Stimulated activated effector memory CD8-positive, alpha-beta T cell treated with anti-CD3 and anti-CD28 coated beads, Interleukin-12 subunit alpha, Interleukin-12 subunit beta, amount 100 ng/mL, for 72 hours (primary cell): Measurements from ENCODE around the gene CRMP1.

Source experiments
- ATAC-seq: fragments of 150-1000 bp; cut with Tn5 transposase; 2 replicates; pipeline ENCODE4 v1.10.0; 2021
- DNase-seq, 2 donors: peaks; one replicate each; pipeline ENCODE4 v3.0.0; 2021 to 2022; ENCODE audit warnings: low spot score in 2 of 2
- H3K27ac Mint-ChIP-seq: one replicate; pipeline ENCODE4 v1.8.0; 2022; ENCODE audit warnings: mild to moderate bottlenecking, mixed read lengths
- H3K36me3 Mint-ChIP-seq: one replicate; pipeline ENCODE4 v1.8.0; 2022; ENCODE audit warnings: mild to moderate bottlenecking, mixed read lengths
- H3K4me1 Mint-ChIP-seq: one replicate; pipeline ENCODE4 v1.8.0; 2022; ENCODE audit warnings: mixed read lengths
- H3K4me3 Mint-ChIP-seq: one replicate; pipeline ENCODE4 v1.8.0; 2022; ENCODE audit warnings: mild to moderate bottlenecking, mixed read lengths
- H3K9me3 Mint-ChIP-seq: one replicate; pipeline ENCODE4 v1.8.0; 2022; ENCODE audit warnings: mixed read lengths

The CRMP1 gene

GRCh38 chr4:5924461-5925125 lies 31.7 kb upstream of the CRMP1 start:
- Mint-ChIP-seq H3K4me3 (no peak overlapping the region), H3K9me3 (no peaks in the 10 kb centered on the region), H3K36me3 (no peaks in the 10 kb centered on the region), H3K27ac (no peak overlapping the region), H3K4me1 (peaks cover 7% of the 10 kb centered on the region)
- DNase-seq, result no peak
- ATAC-seq, result no peak

GRCh38 chr4:5923376-5923775 lies 30.5 kb upstream of the CRMP1 start:
- Mint-ChIP-seq H3K27ac (no peak overlapping the region), H3K4me3 (no peak overlapping the region), H3K4me1 (peaks cover 7% of the 10 kb centered on the region), H3K9me3 (no peaks in the 10 kb centered on the region), H3K36me3 (no peaks in the 10 kb centered on the region)
- no peak for ATAC-seq
- no peak for DNase-seq

- Mint-ChIP-seq H3K4me3 (no peak overlapping the region), H3K4me1 (peaks cover 7% of the 10 kb centered on the region), H3K27ac (no peak overlapping the region), H3K9me3 (no peaks in the 10 kb centered on the region), H3K36me3 (no peaks in the 10 kb centered on the region)
- ATAC-seq (no peak), DNase-seq (no peak)
Measured at GRCh38 chr4:5922556-5922955, 29.7 kb upstream of the CRMP1 start.

GRCh38 chr4:5921981-5922380 lies 29.1 kb upstream of the CRMP1 start:
- no peak overlapping the region for H3K4me3 Mint-ChIP-seq
- no peaks in the 10 kb centered on the region for H3K9me3 Mint-ChIP-seq
- DNase-seq (no peak), ATAC-seq (no peak)
- peaks cover 7% of the 10 kb centered on the region for H3K4me1 Mint-ChIP-seq
- H3K36me3 Mint-ChIP-seq, result no peaks in the 10 kb centered on the region
- no peak overlapping the region for H3K27ac Mint-ChIP-seq

GRCh38 chr4:5921101-5921980 lies 28.5 kb upstream of the CRMP1 start:
- Mint-ChIP-seq H3K4me1 (peaks cover 7% of the 10 kb centered on the region), H3K9me3 (no peaks in the 10 kb centered on the region), H3K4me3 (no peak overlapping the region), H3K36me3 (no peaks in the 10 kb centered on the region), H3K27ac (no peak overlapping the region)
- DNase-seq (no peak), ATAC-seq (no peak)

- H3K9me3 Mint-ChIP-seq, result no peaks in the 10 kb centered on the region
- H3K36me3 Mint-ChIP-seq, result no peaks in the 10 kb centered on the region
- no peak for DNase-seq
- no peak overlapping the region for H3K4me3 Mint-ChIP-seq
- H3K4me1 Mint-ChIP-seq, result peaks cover 7% of the 10 kb centered on the region
- no peak for ATAC-seq
- H3K27ac Mint-ChIP-seq, result no peak overlapping the region
Measured at GRCh38 chr4:5919571-5919970, 26.7 kb upstream of the CRMP1 start.

GRCh38 chr4:5919044-5919443 lies 26.2 kb upstream of the CRMP1 start:
- Mint-ChIP-seq H3K4me3 (no peak overlapping the region), H3K27ac (no peak overlapping the region), H3K36me3 (no peaks in the 10 kb centered on the region), H3K4me1 (peaks cover 7% of the 10 kb centered on the region), H3K9me3 (no peaks in the 10 kb centered on the region)
- ATAC-seq (no peak), DNase-seq (no peak)

GRCh38 chr4:5918331-5918985 lies 25.6 kb upstream of the CRMP1 start:
- DNase-seq, result no peak
- no peak overlapping the region for H3K27ac Mint-ChIP-seq
- ATAC-seq, result no peak
- no peaks in the 10 kb centered on the region for H3K36me3 Mint-ChIP-seq
- H3K4me1 Mint-ChIP-seq, result peaks cover 7% of the 10 kb centered on the region
- no peak overlapping the region for H3K4me3 Mint-ChIP-seq
- H3K9me3 Mint-ChIP-seq, result no peaks in the 10 kb centered on the region

- DNase-seq (no peak), ATAC-seq (no peak)
- Mint-ChIP-seq H3K4me1 (peaks cover 7% of the 10 kb centered on the region), H3K36me3 (no peaks in the 10 kb centered on the region), H3K27ac (no peak overlapping the region), H3K9me3 (no peaks in the 10 kb centered on the region), H3K4me3 (no peak overlapping the region)
Measured at GRCh38 chr4:5917672-5918071, 24.8 kb upstream of the CRMP1 start.

GRCh38 chr4:5916229-5916628 lies 23.3 kb upstream of the CRMP1 start:
- no peak for DNase-seq
- no peaks in the 10 kb centered on the region for H3K9me3 Mint-ChIP-seq
- no peaks in the 10 kb centered on the region for H3K36me3 Mint-ChIP-seq
- no peak overlapping the region for H3K4me3 Mint-ChIP-seq
- no peak for ATAC-seq
- H3K27ac Mint-ChIP-seq, result no peak overlapping the region
- peaks cover 3% of the 10 kb centered on the region for H3K4me1 Mint-ChIP-seq

- H3K9me3 Mint-ChIP-seq, result peaks cover 6% of the 10 kb centered on the region
- H3K4me1 Mint-ChIP-seq, result no peaks in the 10 kb centered on the region
- H3K4me3 Mint-ChIP-seq, result no peak overlapping the region
- DNase-seq, result no peak
- H3K36me3 Mint-ChIP-seq, result no peaks in the 10 kb centered on the region
- ATAC-seq, result no peak
- H3K27ac Mint-ChIP-seq, result no peak overlapping the region
Measured at GRCh38 chr4:5913454-5913853, 20.6 kb upstream of the CRMP1 start.

GRCh38 chr4:5912614-5913019 lies 19.7 kb upstream of the CRMP1 start:
- peaks cover 10% of the 10 kb centered on the region for H3K9me3 Mint-ChIP-seq
- no peaks in the 10 kb centered on the region for H3K4me1 Mint-ChIP-seq
- H3K27ac Mint-ChIP-seq, result no peak overlapping the region
- H3K36me3 Mint-ChIP-seq, result no peaks in the 10 kb centered on the region
- no peak for ATAC-seq
- H3K4me3 Mint-ChIP-seq, result no peak overlapping the region
- no peak for DNase-seq

GRCh38 chr4:5908876-5909427 lies 16.1 kb upstream of the CRMP1 start:
- no peak for DNase-seq
- Mint-ChIP-seq H3K4me1 (no peaks in the 10 kb centered on the region), H3K27ac (no peak overlapping the region), H3K9me3 (peaks cover 14% of the 10 kb centered on the region), H3K36me3 (no peaks in the 10 kb centered on the region), H3K4me3 (no peak overlapping the region)
- ATAC-seq, result no peak

GRCh38 chr4:5906191-5906590 lies 13.3 kb upstream of the CRMP1 start:
- ATAC-seq (no peak), DNase-seq (no peak)
- H3K4me1 Mint-ChIP-seq, result no peaks in the 10 kb centered on the region
- H3K9me3 Mint-ChIP-seq, result peaks cover 14% of the 10 kb centered on the region
- no peak overlapping the region for H3K4me3 Mint-ChIP-seq
- H3K27ac Mint-ChIP-seq, result no peak overlapping the region
- H3K36me3 Mint-ChIP-seq, result no peaks in the 10 kb centered on the region

- H3K4me1 Mint-ChIP-seq, result no peaks in the 10 kb centered on the region
- ATAC-seq (no peak), DNase-seq (no peak)
- H3K4me3 Mint-ChIP-seq, result no peak overlapping the region
- no peak overlapping the region for H3K27ac Mint-ChIP-seq
- H3K36me3 Mint-ChIP-seq, result no peaks in the 10 kb centered on the region
- H3K9me3 Mint-ChIP-seq, result peaks cover 14% of the 10 kb centered on the region
Measured at GRCh38 chr4:5905714-5906113, 12.8 kb upstream of the CRMP1 start.
